Activated T-cell treated with anti-CD3 and anti-CD28 coated beads, Interleukin-2, amount 50 U/mL, for 1 hour (primary cell): ENCODE measurements around the gene MID1.

Experiments used
- DNase-seq: peaks from one replicate; pipeline ENCODE4 v3.0.0-alpha.2; 2020

Gene MID1

GRCh38 chrX:10571260-10571659, 49.1 kb downstream of the MID1 start:
- no peak for DNase-seq

- no peak for DNase-seq
Observed at GRCh38 chrX:10570601-10571000, 49.8 kb downstream of the MID1 start.

- no peak for DNase-seq
Observed at GRCh38 chrX:10569946-10570345, 50.4 kb downstream of the MID1 start.

- no peak for DNase-seq
Observed at GRCh38 chrX:10568428-10568827, 52.0 kb downstream of the MID1 start.

- DNase-seq: no peak
Observed at GRCh38 chrX:10567136-10567535, 53.2 kb downstream of the MID1 start.

GRCh38 chrX:10566716-10567097, 53.7 kb downstream of the MID1 start:
- no peak for DNase-seq

GRCh38 chrX:10564484-10564883, 55.9 kb downstream of the MID1 start:
- no peak for DNase-seq

- DNase-seq: no peak
Observed at GRCh38 chrX:10557166-10557565, 63.2 kb downstream of the MID1 start.

GRCh38 chrX:10556405-10556804, 64.0 kb downstream of the MID1 start:
- DNase-seq: no peak

- DNase-seq: no peak
Observed at GRCh38 chrX:10555846-10556245, 64.5 kb downstream of the MID1 start.

GRCh38 chrX:10554612-10555270, 65.6 kb downstream of the MID1 start:
- no peak for DNase-seq

GRCh38 chrX:10549280-10549679, 71.1 kb downstream of the MID1 start:
- no peak for DNase-seq

GRCh38 chrX:10548688-10549087, 71.7 kb downstream of the MID1 start:
- DNase-seq: no peak

- no peak for DNase-seq
Observed at GRCh38 chrX:10545882-10546281, 74.5 kb downstream of the MID1 start.

GRCh38 chrX:10542586-10542985, 77.8 kb downstream of the MID1 start:
- DNase-seq: no peak

GRCh38 chrX:10538831-10539230, 81.6 kb downstream of the MID1 start:
- no peak for DNase-seq

GRCh38 chrX:10537308-10537707, 83.1 kb downstream of the MID1 start:
- no peak for DNase-seq

GRCh38 chrX:10536744-10537143, 83.6 kb downstream of the MID1 start:
- no peak for DNase-seq

- no peak for DNase-seq
Observed at GRCh38 chrX:10534611-10535010, 85.8 kb downstream of the MID1 start.

- no peak for DNase-seq
Observed at GRCh38 chrX:10533696-10534365, 86.6 kb downstream of the MID1 start.

- no peak for DNase-seq
Observed at GRCh38 chrX:10531927-10532326, 88.5 kb downstream of the MID1 start.

- no peak for DNase-seq
Observed at GRCh38 chrX:10529344-10529743, 91.0 kb downstream of the MID1 start.

GRCh38 chrX:10526451-10526850, 93.9 kb downstream of the MID1 start:
- no peak for DNase-seq

GRCh38 chrX:10525381-10526120, 94.8 kb downstream of the MID1 start:
- DNase-seq: no peak
